GM19099 (cell line): ENCODE measurements around the gene TBX4.

Source experiments
- POLR2A ChIP-seq: IDR thresholded peaks from 3 replicates; pipeline ENCODE4 v1.6.1; 2011; ENCODE audit warnings: low read depth; ENCODE audit not compliant: insufficient read length; ENCODE audit errors: extremely low read depth

The TBX4 gene

DNA sequence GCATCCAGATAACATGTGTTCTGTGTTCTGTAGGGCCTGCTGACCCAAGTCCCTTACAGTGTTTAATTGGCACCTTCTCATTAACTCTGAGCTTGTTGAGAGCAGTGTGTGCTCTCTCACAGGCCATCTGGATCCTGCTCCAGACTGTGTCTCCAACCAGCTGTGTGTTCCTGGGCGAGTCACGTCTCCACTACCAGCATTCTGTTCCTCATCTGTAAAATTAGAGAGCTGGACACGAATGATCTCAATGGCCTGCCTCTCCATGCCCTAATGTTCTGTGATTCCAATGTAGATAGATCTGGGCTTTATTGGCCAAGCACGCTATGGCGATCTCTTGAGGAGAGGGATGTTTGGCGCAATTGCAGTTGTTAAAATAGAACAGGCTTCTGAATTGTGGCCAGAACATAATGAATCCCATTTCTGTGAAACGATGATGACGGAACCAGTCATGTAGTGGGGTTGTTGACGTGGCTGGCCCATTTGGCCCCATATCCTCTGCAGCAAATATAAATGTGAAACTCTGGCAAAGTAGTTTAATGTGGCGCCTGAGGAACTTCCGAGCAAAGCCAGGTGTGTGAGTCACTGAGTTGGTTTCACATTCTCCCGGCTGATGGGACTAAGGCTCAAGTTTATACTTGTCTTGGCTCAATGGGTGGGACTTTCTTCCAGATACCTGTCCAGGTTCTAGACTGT, 22.2 kb downstream of the TBX4 start:
- TF ChIP-seq POLR2A = no peak

DNA sequence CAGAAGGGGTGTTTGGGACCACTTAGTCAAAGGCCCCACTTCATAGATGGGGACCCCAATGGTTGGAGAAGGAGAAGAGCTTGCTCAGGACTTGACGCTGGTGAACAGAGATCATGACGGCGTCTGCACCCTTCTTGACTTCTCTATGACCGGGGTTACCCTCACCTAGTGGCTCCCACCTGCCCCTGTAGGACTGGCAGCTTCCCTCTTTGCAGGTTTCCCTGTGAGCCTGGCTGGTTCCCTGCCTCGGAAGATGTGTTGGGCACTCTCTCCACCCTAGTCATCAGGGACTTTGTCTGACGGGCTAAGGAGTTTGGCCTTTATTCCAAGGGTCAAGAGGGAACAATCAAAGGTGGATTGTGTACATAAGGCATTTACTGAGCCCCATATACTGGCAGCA, 22.7 kb downstream of the TBX4 start:
- no peak for TF ChIP-seq POLR2A

DNA sequence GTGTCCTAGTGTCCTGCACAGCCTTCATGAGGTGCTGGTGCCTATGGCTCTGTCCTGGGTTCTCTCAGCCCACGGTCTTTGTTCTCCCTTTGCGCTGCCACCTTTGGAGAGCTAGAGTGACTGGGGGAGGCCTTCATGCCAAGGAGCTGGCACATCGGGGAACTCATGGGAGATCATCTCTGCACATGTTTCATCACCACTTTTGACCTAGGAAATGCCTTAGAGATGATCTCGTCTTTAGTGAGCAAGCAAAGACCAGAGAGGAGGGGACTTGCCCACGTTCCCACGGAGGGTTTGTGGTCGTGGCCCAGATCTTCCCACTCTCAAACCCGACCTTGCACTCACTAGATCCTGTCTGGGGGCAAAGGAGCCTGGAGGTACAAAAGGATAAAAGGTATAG, 23.5 kb downstream of the TBX4 start:
- TF ChIP-seq POLR2A = no peak

DNA sequence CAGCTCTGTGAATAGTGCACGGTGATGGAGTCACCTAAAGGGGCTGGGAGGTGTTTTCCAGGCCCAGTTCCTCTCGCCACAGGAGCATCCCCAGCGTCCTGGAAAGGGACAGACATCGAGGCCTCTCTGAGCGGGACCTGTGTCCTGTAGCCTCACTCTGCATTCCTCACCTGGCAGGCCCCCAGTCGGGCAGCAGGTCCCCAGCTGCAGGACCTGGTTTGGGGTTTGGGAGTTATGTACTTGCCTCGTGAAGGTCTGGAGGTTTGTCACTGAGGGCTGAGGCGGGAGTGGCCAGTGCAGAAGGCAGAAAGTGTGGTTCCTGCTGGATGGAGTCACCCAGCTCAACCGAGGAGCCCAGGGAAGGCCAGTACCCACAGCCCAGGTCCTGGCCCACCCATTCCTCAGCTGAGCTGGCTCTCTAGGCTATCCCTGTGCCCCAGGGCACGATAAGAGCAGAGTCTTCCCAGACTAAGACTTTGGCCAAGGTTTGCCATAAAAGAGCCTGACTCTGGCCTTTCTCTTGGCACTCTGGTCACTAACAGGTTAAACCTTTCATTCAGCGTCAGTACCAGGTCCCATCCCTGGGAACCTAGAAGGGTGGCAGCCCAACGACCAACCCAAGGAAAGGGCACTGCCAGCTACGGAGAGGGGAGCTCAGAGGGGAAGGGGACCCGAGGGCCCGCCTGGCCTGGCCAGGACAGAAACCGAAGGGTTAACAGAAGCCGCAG, 24.4 kb downstream of the TBX4 start:
- no peak for TF ChIP-seq POLR2A

DNA sequence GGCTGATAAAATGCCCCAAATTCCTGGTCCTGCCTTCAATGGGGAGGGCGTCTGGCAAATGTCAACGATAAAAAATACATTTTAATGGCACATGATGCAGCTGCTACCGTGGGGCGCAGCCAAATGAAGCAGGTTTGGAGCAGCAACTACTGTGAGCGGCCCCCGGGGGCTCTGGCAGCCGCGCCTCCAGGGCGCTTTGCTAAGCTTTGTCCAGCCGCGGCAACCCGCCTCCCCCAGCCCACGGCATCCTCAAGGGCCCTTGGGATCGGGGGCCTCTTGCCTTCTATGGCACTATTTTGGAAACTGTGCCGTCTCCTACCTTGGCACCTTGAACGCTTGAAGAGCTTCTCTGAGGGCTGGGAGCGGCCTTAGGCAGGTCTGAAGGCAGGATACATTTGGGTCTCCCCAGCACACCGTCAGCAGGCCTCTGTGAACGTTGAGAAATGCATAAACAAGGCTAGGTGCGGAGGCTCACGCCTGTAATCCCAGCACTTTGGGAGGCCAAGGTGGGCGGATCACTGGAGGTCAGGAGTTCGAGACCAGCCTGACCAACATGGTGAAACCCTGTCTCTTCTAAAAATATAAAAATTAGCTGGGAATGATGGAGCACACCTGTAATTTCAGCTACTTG, 25.1 kb downstream of the TBX4 start:
- no peak for TF ChIP-seq POLR2A

DNA sequence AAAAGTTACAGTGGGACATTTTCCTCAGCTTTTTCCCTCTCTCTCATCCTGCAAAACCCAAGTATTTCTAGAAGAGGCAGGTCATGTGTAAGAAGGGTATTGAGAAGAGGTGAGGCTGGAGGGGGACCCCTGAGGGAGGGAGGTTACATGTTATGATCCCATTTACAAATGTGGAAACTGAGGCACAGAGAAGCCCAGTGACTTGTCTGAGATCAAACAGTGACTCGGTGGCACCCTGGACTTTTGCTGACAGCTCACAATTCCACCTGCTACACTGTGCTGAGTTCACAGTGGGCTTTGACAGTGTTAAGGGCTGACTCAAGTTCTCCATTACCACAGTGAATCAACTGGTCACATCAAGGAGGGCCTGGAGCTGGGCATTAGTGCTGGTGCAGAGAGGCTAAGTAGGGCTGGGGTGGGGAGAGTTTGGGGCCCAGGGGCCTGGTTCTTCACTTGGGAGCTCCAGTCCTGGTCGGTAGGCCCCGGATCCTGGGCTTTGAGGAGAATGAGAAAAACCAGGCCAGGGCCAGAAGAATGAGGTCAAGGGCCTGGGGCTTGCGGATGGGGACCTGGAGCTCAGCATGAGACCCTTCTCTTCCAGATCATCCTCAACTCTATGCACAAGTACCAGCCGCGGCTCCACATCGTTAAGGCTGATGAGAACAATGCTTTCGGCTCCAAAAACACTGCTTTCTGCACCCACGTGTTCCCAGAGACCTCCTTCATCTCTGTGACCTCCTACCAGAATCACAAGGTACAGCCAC, 26.0 kb downstream of the TBX4 start:
- TF ChIP-seq POLR2A = no peak

DNA sequence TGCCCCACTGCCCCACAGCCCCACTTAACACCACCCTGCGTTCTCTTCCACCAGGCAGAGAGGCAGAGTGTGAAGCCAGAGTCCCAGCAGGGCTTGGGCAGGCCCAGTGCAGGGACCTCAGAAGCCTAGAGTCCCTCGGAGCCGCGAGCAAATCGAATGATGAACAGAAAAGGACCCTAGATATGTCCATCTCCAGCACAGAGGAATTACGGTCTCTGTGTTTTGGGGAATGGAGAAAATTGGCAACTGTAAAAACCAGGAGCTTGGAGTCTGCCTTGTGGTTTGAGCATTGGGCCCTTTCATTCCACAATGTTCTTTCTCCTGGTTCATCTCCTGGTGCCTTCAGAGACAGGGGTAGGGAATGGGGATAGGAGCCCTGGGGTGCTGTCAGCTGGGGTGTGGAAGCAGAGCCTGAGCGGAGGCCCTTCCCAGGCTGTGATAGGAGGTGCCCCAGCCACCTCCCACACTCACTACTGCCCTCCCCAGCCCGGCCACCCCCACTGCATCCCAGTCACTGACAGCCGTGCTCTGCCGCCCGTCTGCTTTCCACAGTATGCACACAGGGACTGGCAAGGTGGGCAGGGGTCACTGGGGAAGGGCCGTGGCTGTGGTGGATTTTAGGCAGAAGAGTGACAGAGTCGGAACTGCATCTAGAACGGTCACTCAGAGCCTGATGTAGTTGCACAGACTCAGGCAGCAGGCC, 26.7 kb downstream of the TBX4 start:
- no peak for TF ChIP-seq POLR2A

DNA sequence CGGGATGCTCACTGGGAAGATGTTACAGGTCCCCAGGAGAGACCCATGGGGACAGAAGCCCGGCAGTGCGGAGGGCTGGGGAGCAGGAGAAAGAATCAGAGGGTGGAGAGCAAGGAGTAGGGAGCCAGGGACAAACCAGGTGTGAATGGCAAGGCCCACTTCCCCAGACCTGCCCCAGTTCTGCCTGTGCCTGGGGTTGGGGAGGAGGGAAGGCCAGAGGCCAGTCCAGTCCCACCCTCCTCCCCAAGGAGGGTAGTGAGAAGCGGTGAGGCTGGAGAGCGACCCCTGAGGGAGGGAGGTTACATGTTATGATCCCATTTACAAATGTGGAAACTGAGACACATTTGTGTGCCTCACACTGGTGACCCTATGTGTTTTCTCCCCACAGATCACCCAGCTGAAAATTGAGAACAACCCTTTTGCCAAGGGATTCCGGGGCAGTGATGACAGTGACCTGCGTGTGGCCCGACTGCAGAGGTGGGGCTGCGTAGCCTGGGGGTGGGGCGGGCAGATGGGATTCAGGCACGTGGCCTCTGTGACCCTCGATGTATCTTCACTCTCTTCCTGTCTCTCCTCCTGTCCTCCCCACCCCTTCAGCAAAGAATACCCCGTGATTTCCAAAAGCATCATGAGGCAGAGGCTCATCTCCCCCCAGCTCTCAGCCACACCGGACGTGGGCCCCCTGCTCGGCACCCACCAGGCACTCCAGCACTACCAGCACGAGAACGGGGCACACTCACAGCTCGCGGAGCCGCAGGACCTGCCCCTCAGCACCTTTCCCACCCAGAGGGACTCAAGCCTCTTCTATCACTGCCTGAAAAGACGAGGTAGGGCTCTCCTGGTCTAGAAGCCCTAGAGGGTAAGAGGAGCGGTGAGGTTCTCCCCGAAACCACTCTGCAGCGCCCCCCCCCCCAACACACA, 27.5 kb downstream of the TBX4 start:
- no peak for TF ChIP-seq POLR2A

DNA sequence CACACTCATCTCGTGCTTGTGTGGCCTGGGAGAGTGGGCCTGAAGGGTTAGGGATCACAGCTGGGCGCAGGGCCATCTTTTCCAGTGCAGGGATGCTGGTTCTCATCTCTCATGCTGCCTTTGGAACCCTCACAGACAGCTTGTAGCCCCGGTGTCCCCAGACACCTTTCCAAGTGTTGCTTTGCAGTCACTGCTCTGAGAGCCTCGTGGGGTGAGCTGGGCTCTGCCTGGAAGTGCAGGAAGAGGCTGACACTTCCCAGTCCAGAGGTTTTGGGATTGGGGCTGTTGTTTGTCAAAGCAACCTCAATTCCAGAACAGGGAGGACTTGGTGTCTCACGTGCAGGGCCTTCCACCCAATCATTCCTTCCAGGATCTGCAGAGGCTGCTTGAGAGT, 28.2 kb downstream of the TBX4 start:
- no peak for TF ChIP-seq POLR2A

DNA sequence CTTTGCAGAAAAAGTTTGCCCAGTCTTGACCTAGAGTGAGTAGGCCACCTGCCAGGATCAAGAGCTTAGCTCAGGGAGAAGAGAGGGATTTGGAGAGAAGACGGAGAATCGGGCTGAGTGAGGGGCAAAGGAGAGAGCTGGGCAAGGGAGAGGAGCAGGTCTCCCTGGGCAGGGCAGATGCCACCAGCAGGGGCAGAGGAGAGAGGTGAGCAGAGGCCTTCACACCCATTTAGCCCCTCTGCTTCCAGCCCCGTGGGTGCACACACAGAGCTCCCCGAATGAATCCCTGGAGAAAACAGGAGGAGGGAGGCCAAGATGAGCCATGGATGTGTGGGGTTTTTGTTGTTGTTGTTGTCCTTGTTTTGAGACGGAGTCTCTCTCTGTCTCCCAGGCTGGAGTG, 29.2 kb downstream of the TBX4 start:
- no peak for TF ChIP-seq POLR2A

DNA sequence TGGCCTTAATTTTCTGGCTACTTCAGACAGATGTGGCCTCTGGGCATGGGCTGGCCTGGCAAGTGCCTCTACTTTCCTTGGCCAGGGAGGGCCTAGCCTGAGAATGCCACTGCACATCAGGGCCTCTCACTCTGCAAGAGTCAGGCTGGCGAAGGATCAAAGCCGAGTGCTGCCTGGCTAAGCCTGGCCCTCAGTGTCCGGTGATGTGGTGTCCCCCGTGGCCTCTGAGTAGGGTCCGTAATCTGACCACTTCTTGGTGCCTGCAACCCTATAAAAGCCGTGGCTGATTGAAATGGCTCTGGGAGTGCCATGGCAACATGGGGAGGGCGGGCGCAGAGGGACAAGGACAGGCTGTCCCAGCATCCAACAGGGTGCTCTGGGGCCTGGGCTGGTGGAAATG, 30.2 kb downstream of the TBX4 start:
- no peak for TF ChIP-seq POLR2A

DNA sequence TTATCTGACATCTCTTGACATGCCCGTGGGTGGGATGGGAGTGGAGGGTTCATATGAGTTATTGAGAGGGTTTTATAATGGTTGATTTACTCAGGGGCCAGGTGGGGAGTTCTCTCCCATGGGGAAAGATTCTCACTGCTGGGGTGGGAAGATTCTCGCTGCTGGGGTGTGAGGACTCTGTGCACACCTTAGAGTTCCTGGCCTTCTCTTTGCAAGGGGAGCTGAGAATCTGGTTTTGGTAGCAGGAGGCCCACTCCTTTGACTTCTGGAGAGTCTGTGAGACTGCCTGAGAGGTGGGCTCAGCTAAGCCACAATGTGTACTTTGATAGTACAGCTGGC, 31.5 kb downstream of the TBX4 start:
- no peak for TF ChIP-seq POLR2A

DNA sequence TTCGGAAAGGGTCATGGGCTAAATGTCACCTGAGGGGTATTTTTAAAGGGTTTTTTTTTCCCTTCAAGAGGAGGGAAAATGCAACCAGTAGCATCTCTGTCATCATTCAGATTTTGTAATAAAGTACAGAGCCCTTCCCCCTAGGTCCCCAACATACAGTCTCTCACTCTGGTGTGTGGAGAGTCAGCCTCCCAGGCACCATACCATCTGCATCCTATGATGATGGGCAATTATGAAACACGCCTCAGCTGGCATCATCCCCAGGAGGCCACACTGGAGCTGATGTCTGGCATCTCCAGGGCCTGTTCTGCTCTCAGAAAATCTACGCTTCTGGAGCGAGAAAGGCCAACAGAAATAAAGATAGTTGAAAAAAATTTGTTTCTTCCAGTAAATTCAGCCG, 32.0 kb downstream of the TBX4 start:
- TF ChIP-seq POLR2A = no peak
